ENCODE results near the gene SLC2A13. TPM values are rescaled to one million over a fixed set of nuclear protein-coding genes. Genes with fewer than 3 reads are reported as not detected.

The SLC2A13 gene
- total RNA-seq, 1 donor from 2014 or later, result 3.9 TPM

GRCh38 chr12:39872425-39872824 lies 233.5 kb downstream of the SLC2A13 start:
- FAIRE-seq (no peak), DNase-seq (ENCODE audit: low read depth) (no peak)
- Histone ChIP-seq H3K36me3 (ENCODE audit: control insufficient read depth, insufficient read depth, low read length) (no peaks in the 10 kb centered on the region), H3K4me3 (ENCODE audit: low read depth, low read length) (no peak overlapping the region), H3K27me3 (ENCODE audit: control insufficient read depth, insufficient read depth, low read length) (no peaks in the 10 kb centered on the region)
- TF ChIP-seq CTCF (IDR thresholded peaks at IDR 0.05; ENCODE audit: insufficient read depth, low read length, severe bottlenecking), result no peak

GRCh38 chr12:39868328-39868725 lies 237.6 kb downstream of the SLC2A13 start:
- TF ChIP-seq CTCF (IDR thresholded peaks at IDR 0.05; ENCODE audit: insufficient read depth, low read length, severe bottlenecking), result no peak
- Histone ChIP-seq H3K4me3 (ENCODE audit: low read depth, low read length) (no peak overlapping the region), H3K27me3 (ENCODE audit: control insufficient read depth, insufficient read depth, low read length) (no peaks in the 10 kb centered on the region), H3K36me3 (ENCODE audit: control insufficient read depth, insufficient read depth, low read length) (no peaks in the 10 kb centered on the region)
- no peak for DNase-seq (ENCODE audit: low read depth)
- no peak for FAIRE-seq

- DNase-seq (ENCODE audit: low read depth), result no peak
- FAIRE-seq, result no peak
- Histone ChIP-seq H3K27me3 (ENCODE audit: control insufficient read depth, insufficient read depth, low read length) (no peaks in the 10 kb centered on the region), H3K36me3 (ENCODE audit: control insufficient read depth, insufficient read depth, low read length) (no peaks in the 10 kb centered on the region), H3K4me3 (ENCODE audit: low read depth, low read length) (no peak overlapping the region)
- no peak for TF ChIP-seq CTCF (IDR thresholded peaks at IDR 0.05; ENCODE audit: insufficient read depth, low read length, severe bottlenecking)
These were observed 238.1 kb downstream of the SLC2A13 start for GRCh38 chr12:39867631-39868327.

GRCh38 chr12:39866135-39866534 lies 239.7 kb downstream of the SLC2A13 start:
- Histone ChIP-seq H3K27me3 (ENCODE audit: control insufficient read depth, insufficient read depth, low read length) (no peaks in the 10 kb centered on the region), H3K36me3 (ENCODE audit: control insufficient read depth, insufficient read depth, low read length) (no peaks in the 10 kb centered on the region), H3K4me3 (ENCODE audit: low read depth, low read length) (no peak overlapping the region)
- DNase-seq (ENCODE audit: low read depth) (no peak), FAIRE-seq (no peak)
- no peak for TF ChIP-seq CTCF (IDR thresholded peaks at IDR 0.05; ENCODE audit: insufficient read depth, low read length, severe bottlenecking)

GRCh38 chr12:39860695-39861094 lies 245.2 kb downstream of the SLC2A13 start:
- no peak overlapping the region for H3K4me3 ChIP-seq (ENCODE audit: low read depth, low read length)
- FAIRE-seq, result no peak

More at GRCh38 chr12:39860695-39861094, 245.2 kb downstream of the SLC2A13 start:
- H3K27me3 ChIP-seq (ENCODE audit: control insufficient read depth, insufficient read depth, low read length), result no peaks in the 10 kb centered on the region
- no peak for TF ChIP-seq CTCF (IDR thresholded peaks at IDR 0.05; ENCODE audit: insufficient read depth, low read length, severe bottlenecking)
- no peak for DNase-seq (ENCODE audit: low read depth)
- no peaks in the 10 kb centered on the region for H3K36me3 ChIP-seq (ENCODE audit: control insufficient read depth, insufficient read depth, low read length)
